ENCODE results near the gene KDM8. TPM values are rescaled to one million over a fixed set of nuclear protein-coding genes. Genes with fewer than 3 reads are reported as not detected.

The KDM8 gene
- total RNA-seq, 1 experiment from 2014 or later, result 5.3 TPM

DNA sequence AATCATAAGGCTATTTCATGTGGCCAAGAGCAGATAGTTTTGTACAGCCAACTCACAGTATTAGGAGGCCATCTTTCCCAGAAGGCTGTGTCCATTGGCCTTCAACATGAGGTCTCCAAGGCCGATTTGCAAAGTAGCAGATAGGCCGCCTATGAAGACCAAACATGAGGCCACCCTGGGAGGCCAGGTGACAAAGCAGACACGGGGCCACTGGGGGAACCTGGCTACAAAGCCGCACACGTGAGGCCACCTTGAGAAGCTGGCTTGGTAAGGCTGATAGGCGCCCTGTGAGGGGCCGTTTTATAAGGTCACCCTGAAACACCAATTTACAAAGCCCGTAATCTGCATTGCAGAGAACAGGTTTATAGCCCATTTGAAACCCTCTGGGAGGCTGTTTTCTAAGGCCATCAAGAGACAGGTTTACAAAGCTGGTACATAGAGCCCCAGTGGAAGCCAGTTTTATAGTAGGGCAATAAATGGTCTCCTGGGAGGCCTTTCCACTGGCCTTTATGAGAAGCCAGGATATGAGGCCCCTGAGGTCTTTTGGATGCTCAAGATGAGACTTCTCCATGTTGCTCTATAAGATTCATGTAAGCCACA is 4.9 kb downstream of the KDM8 start:
- Histone ChIP-seq H3K27me3 (ENCODE audit: insufficient read depth, low read length) (no peaks in the 10 kb centered on the region), H2AFZ (ENCODE audit: low read depth, low read length, poor library complexity, severe bottlenecking) (no peak overlapping the region), H3K9me3 (ENCODE audit: control insufficient read depth in 1 of 2, insufficient read depth in 1 of 2, low read depth in 1 of 2, low read length in 2 of 2) (no peaks in the 10 kb centered on the region), H3K36me3 (ENCODE audit: control insufficient read depth in 1 of 2, insufficient read depth in 2 of 2, low read length in 2 of 2) (no peaks in the 10 kb centered on the region), H3K4me1 (ENCODE audit: control insufficient read depth in 1 of 2, insufficient read depth in 2 of 2, low read length in 2 of 2) (peaks cover 17 to 20% of the 10 kb centered on the region in 2 experiments), H3K9me2 (ENCODE audit: insufficient read depth) (no peaks in the 10 kb centered on the region), H3K27ac (ENCODE audit: low read depth, low read length) (no peak overlapping the region), H3K9ac (ENCODE audit: low read length) (no peak overlapping the region), H4K20me1 (ENCODE audit: insufficient read depth) (no peaks in the 10 kb centered on the region), H3K79me2 (ENCODE audit: insufficient read depth, low read length) (no peaks in the 10 kb centered on the region), H3K4me3 (replicated peaks in 1 of 2; ENCODE audit: low read depth in 1 of 2, low read length in 2 of 2) (no peak overlapping the region), H3K4me2 (ENCODE audit: low read length) (no peak overlapping the region)
- RAD21 ChIA-PET (ENCODE audit: low non-redundant PET in 1 of 2, low total read pairs in 2 of 2, uncharacterized antibody in 2 of 2, unreplicated experiment in 2 of 2), result no interaction called here
- no peak for ATAC-seq
- no peak for DNase-seq (ENCODE audit: low read depth, low spot score)
- no TSS peak for BruUV-seq (replicated peaks)
- POLR2A ChIA-PET, result no interaction called here
- CTCF ChIA-PET, result no interaction called here
- intact Hi-C loops (cut with micrococcal nuclease), result no loop called here
- TF ChIP-seq EZH2 (IDR thresholded peaks at IDR 0.05) (no peak), RAD21 (IDR thresholded peaks at IDR 0.05; ENCODE audit: low read depth) (no peak), SP1 (IDR thresholded peaks at IDR 0.05; ENCODE audit: low read depth) (no peak), POLR2AphosphoS5 (IDR thresholded peaks at IDR 0.05; ENCODE audit: low read depth, low read length) (no peak), ZFX (IDR thresholded peaks at IDR 0.05) (no peak), SRF (IDR thresholded peaks at IDR 0.05; ENCODE audit: low read depth) (no peak), ZNF274 (IDR thresholded peaks at IDR 0.05; ENCODE audit: low read depth, low read length) (no peak), FOSL1 (IDR thresholded peaks at IDR 0.05; ENCODE audit: low read depth) (no peak)
- TF ChIP-seq, protein P1, sequence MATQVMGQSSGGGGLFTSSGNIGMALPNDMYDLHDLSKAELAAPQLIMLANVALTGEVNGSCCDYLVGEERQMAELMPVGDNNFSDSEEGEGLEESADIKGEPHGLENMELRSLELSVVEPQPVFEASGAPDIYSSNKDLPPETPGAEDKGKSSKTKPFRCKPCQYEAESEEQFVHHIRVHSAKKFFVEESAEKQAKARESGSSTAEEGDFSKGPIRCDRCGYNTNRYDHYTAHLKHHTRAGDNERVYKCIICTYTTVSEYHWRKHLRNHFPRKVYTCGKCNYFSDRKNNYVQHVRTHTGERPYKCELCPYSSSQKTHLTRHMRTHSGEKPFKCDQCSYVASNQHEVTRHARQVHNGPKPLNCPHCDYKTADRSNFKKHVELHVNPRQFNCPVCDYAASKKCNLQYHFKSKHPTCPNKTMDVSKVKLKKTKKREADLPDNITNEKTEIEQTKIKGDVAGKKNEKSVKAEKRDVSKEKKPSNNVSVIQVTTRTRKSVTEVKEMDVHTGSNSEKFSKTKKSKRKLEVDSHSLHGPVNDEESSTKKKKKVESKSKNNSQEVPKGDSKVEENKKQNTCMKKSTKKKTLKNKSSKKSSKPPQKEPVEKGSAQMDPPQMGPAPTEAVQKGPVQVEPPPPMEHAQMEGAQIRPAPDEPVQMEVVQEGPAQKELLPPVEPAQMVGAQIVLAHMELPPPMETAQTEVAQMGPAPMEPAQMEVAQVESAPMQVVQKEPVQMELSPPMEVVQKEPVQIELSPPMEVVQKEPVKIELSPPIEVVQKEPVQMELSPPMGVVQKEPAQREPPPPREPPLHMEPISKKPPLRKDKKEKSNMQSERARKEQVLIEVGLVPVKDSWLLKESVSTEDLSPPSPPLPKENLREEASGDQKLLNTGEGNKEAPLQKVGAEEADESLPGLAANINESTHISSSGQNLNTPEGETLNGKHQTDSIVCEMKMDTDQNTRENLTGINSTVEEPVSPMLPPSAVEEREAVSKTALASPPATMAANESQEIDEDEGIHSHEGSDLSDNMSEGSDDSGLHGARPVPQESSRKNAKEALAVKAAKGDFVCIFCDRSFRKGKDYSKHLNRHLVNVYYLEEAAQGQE (IDR thresholded peaks at IDR 0.05; ENCODE audit: low read depth), result no peak
- TF ChIP-seq, protein P2, sequence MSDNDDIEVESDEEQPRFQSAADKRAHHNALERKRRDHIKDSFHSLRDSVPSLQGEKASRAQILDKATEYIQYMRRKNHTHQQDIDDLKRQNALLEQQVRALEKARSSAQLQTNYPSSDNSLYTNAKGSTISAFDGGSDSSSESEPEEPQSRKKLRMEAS (IDR thresholded peaks at IDR 0.05), result no peak
- TF ChIP-seq, protein P3, sequence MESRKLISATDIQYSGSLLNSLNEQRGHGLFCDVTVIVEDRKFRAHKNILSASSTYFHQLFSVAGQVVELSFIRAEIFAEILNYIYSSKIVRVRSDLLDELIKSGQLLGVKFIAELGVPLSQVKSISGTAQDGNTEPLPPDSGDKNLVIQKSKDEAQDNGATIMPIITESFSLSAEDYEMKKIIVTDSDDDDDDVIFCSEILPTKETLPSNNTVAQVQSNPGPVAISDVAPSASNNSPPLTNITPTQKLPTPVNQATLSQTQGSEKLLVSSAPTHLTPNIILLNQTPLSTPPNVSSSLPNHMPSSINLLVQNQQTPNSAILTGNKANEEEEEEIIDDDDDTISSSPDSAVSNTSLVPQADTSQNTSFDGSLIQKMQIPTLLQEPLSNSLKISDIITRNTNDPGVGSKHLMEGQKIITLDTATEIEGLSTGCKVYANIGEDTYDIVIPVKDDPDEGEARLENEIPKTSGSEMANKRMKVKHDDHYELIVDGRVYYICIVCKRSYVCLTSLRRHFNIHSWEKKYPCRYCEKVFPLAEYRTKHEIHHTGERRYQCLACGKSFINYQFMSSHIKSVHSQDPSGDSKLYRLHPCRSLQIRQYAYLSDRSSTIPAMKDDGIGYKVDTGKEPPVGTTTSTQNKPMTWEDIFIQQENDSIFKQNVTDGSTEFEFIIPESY (IDR thresholded peaks at IDR 0.05; ENCODE audit: extremely low read depth, insufficient replicate concordance, low read length), result no peak
- TF ChIP-seq, protein P4, sequence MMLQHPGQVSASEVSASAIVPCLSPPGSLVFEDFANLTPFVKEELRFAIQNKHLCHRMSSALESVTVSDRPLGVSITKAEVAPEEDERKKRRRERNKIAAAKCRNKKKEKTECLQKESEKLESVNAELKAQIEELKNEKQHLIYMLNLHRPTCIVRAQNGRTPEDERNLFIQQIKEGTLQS (IDR thresholded peaks at IDR 0.05), result no peak

Data from HCT116 (cell line).